GM21825 (cell line): ENCODE measurements around the gene ZBTB20.

Source experiments
- ATAC-seq: cut with Tn5 transposase; IDR thresholded peaks from one replicate; pipeline ENCODE4 v1.9.1; 2021; ENCODE audit warnings: mild to moderate bottlenecking, moderate library complexity; ENCODE audit not compliant: unreplicated experiment

ZBTB20 gene

GRCh38 chr3:114402838-114403237 lies 744.2 kb downstream of the ZBTB20 start:
- no peak for ATAC-seq

DNA sequence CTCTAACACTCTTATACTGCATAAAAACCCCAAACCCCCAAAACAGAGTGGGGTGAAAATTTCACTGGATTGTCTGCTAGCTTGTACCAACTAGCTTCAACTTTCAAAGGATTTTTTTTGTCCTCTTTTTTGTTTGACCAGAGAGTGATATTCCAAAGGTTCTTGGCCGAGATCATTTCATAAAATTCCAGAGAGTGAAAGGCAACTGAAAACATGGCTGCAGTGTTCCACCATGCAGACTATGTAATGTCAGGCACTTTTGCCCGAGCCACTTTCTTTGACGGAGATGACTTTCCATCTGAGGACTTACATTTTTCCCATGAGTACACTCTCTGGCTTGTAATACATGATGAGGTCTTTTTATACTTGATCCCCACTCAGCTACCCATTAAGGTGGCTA lies 745.7 kb downstream of the ZBTB20 start:
- ATAC-seq, result no peak

- ATAC-seq, result no peak
Observed at GRCh38 chr3:114400371-114400770, 746.7 kb downstream of the ZBTB20 start.

GRCh38 chr3:114394551-114394950 lies 752.5 kb downstream of the ZBTB20 start:
- ATAC-seq, result no peak

- ATAC-seq, result no peak
Observed at GRCh38 chr3:114393367-114394072, 753.6 kb downstream of the ZBTB20 start.

- no peak for ATAC-seq
Observed at GRCh38 chr3:114392831-114393230, 754.3 kb downstream of the ZBTB20 start.

GRCh38 chr3:114389156-114389555 lies 757.9 kb downstream of the ZBTB20 start:
- no peak for ATAC-seq

GRCh38 chr3:114384558-114384903 lies 762.6 kb downstream of the ZBTB20 start:
- ATAC-seq, result no peak

DNA sequence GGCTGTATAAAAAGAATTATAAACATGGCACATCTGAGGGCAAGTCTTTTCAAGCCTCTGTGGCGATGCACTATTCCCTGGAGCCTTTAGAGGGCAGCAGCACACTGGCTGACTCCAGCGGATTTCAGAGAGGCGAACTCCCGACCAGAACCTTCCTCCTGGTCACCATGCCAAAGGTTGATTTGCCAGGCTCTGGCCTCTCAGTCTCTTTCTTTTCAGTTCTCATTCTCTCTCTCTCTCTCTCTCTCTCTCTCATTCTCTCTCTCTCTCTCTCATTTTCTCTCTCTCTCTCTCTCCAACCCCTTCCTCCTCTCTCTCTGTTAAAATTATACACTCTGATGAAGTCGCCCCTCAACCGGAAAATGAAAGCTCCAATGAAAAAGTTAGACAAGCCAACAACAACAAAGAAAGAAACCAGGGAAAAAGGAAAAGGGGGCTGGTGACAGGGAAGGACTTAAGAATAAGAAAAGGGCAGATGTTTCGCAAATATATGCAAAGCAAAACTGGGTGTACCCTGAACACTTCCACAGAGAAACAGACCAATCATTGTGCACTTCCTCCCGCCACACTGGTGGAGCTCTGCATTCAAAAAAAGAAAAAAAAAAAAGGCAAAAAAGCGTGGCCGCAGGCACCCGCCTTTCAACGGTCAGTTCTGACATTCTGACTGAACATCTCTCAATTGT lies 763.1 kb downstream of the ZBTB20 start:
- peak; percentile 97 for ATAC-seq

DNA sequence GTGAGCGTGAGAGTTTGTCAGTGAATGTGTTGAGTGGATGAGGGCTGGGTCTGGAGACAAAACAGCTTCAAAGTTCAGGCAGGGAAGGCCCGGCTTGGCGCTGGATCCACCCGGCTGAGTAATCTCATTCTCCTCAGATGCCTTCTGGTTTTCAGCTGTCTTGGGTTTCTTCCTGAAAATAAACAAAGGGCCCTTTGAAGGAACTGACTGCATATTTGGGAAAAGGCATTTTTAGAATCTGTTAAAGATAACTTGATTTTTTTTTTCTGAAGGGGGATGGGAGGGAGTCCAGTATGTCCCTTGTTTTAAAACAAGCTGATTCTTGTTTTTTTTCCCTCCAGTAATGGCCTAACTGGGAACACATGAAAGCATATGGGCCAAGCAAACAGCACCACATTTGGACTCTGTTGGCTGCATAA lies 766.8 kb downstream of the ZBTB20 start:
- no peak for ATAC-seq

DNA sequence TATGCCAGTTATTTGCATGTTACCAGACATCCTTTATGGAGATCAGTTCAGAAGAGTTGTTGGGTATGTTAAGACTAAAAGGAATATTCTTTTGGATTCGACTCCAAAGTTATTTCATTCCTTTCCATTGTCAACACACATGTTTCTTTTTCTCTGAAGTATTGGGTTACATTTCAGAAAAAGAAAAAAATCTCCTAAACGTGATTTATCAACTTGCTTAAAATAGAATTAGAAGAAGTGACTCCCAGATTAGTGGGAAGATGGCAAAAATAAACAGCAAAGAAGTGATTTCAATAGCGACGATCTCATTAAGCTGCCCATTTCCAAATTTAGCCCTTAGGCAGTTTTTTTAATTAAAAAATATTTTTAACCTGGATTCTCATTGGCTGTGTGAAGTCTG lies 767.8 kb downstream of the ZBTB20 start:
- no peak for ATAC-seq

- no peak for ATAC-seq
Observed at GRCh38 chr3:114378760-114379159, 768.3 kb downstream of the ZBTB20 start.

DNA sequence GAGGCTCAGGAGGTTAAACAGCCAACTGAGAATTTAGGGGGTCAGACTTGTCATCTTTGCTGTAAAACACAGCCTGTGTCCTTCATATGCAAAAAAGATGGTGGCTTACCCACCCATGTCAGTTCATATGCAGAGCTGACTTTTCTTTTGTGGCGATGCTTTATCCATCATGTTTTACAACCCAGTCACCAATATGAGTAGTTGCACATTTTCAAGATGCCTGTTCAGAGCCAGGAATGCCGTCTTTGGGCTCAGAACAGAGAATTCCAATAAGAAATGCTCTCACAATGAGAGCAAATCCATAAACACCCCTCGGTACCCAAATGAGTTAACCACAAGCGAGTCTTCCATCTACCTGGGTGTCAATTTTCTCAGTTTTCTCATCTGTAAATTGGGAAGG lies 769.7 kb downstream of the ZBTB20 start:
- no peak for ATAC-seq

- ATAC-seq, result no peak
Observed at GRCh38 chr3:114376516-114377185, 770.4 kb downstream of the ZBTB20 start.

DNA sequence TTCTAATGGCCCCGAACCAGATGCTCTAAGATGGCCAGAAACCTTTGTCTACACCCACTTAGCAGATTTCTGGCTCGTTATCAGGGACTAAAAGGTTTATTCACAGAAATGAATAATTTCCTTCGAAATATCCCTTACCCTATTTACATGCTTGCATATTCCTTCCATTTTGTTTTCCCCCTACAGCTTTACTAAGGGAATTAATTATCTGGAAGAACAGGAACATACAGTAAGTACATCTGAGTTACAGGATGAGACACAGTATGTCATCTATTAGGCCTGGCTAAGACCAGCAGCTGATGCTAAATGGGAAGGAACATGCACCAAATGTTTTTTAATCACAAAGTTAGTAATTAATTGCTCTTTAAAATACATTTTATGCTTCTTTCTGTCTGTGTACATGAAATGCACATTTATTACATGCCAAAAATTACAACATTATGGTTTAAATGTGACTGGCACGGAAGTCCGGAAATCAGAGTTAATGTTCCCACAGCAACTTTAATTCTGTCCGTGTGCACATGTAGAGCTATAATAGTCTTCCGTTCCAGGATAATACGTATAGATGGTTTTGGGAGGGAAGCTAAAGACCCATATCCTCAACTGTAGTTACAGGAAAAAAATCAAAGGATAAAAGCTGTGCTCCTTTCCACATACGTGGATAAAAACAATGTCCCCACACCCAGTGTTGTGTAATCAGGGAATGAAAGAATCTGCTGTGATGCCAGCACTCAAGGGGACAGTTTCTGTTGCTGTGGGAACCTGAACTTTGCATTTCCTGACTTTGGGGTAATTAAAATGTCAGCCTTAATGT lies 771.3 kb downstream of the ZBTB20 start:
- no peak for ATAC-seq

- no peak for ATAC-seq
Observed at GRCh38 chr3:114374433-114374990, 772.6 kb downstream of the ZBTB20 start.

GRCh38 chr3:114370537-114371174 lies 776.4 kb downstream of the ZBTB20 start:
- no peak for ATAC-seq

GRCh38 chr3:114365909-114366308 lies 781.2 kb downstream of the ZBTB20 start:
- ATAC-seq, result no peak

DNA sequence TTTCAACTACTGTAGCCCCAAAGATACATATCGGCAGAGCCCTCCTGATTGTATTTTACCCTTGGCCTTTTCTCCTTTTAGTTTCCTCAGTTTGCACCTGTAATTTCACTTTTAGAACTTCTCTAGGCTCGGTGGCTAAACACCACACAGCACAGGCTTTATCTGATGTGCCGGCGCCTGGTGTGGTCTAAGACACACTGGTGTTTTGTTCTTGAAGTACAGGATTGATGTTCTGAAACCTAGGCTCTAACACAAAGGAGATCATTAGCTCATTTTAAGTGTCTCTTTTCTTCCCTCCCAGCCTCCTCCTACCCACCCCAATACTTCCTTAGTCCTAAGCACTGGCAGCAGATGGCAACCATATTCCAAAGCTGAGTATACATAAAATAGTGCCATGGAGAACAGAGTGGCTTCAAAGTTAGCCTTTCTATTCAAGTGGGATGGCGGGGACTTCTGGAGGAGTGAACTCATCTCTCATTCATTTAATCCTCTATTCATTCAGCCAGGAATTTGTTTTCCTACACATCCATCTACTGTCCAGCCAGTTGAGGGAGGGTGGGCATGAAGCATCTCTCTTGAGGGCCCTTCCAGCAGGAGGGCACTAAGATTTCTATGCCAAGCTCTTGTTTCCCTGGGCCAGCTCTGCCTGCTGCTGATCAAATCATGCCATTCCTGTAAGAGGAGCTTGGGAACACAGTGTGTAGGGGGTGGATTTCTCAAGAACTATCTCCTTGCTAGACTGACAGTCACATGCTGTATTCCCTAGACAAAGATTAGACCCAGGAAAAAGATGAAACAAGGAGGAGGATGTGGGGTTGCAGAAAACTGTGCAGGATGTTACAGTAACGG lies 782.1 kb downstream of the ZBTB20 start:
- ATAC-seq, result no peak
